Common myeloid progenitor, CD34-positive (primary cell): ENCODE data around the gene DCXR.

ENCODE experiments used
- CTCF ChIA-PET: fragments of 350-600 bp; sonication (Branson Sonifier 250); formaldehyde crosslinking; loops from one replicate; lab custom pipeline; 2021; ENCODE audit warnings: antibody characterized with exemption; lab: Charles Lee
- POLR2A ChIA-PET: fragments of 350-600 bp; sonication (Branson Sonifier 250); formaldehyde crosslinking; loops from one replicate; lab custom pipeline; 2021; ENCODE audit warnings: antibody characterized with exemption; lab: Charles Lee
- DNase-seq, 3 donors: peaks; one replicate each; pipeline versions ENCODE4 v3.0.0 to v3.0.0-alpha.2; 2013
- H3K27ac ChIP-seq, 2 experiments: 1 replicate in 1 of 2; 2 replicates in 1 of 2; pipeline ENCODE4 v1.7.0; 2013; ENCODE audit warnings: inconsistent platforms in 2 of 2, low read length in 2 of 2, mild to moderate bottlenecking in 2 of 2, low read depth in 1 of 2, moderate library complexity in 1 of 2; ENCODE audit not compliant: severe bottlenecking in 2 of 2, insufficient read depth in 1 of 2, poor library complexity in 1 of 2
- H3K27me3 ChIP-seq, 5 experiments: replicated peaks in 2 of 5; 1 replicate in 3 of 5; 2 replicates in 2 of 5; pipeline versions ENCODE4 v1.6.1 to v1.7.0; 2013; ENCODE audit warnings: low read length in 4 of 5, mild to moderate bottlenecking in 2 of 5, moderate library complexity in 2 of 5, inconsistent platforms in 1 of 5; ENCODE audit not compliant: insufficient read depth in 5 of 5, control insufficient read depth in 4 of 5
- H3K36me3 ChIP-seq, 4 experiments: 1 replicate in 2 of 4; 2 replicates in 2 of 4; pipeline versions ENCODE4 v1.6.1 to v1.7.0; 2013; ENCODE audit warnings: low read length in 3 of 4, control low read depth in 1 of 4, mild to moderate bottlenecking in 1 of 4; ENCODE audit not compliant: control insufficient read depth in 4 of 4, insufficient read depth in 4 of 4
- H3K4me1 ChIP-seq, 4 experiments: 1 replicate in 3 of 4; 2 replicates in 1 of 4; pipeline versions ENCODE4 v1.6.1 to v1.7.1; 2013; ENCODE audit warnings: low read length in 3 of 4, mild to moderate bottlenecking in 3 of 4, control low read depth in 1 of 4, inconsistent platforms in 1 of 4, moderate library complexity in 1 of 4; ENCODE audit not compliant: control insufficient read depth in 4 of 4, insufficient read depth in 4 of 4; ENCODE audit errors: control extremely low read depth in 1 of 4
- H3K4me3 ChIP-seq, 7 experiments: 1 replicate in 4 of 7; 2 replicates in 3 of 7; pipeline versions ENCODE4 v1.5.1 to v1.7.0; 2013; ENCODE audit warnings: mild to moderate bottlenecking in 7 of 7, low read length in 6 of 7, moderate library complexity in 6 of 7, inconsistent platforms in 2 of 7, low read depth in 2 of 7, control low read depth in 1 of 7; ENCODE audit not compliant: insufficient read depth in 4 of 7, control insufficient read depth in 1 of 7; ENCODE audit errors: extremely low read depth in 1 of 7
- H3K9me3 ChIP-seq, 5 experiments: 1 replicate in 4 of 5; 2 replicates in 1 of 5; pipeline versions ENCODE4 v1.6.1 to v1.7.1; 2013; ENCODE audit warnings: low read length in 4 of 5, mild to moderate bottlenecking in 2 of 5, inconsistent platforms in 1 of 5, low read depth in 1 of 5, moderate library complexity in 1 of 5; ENCODE audit not compliant: control insufficient read depth in 4 of 5, insufficient read depth in 2 of 5; ENCODE audit errors: control extremely low read depth in 1 of 5
- WGBS: methylation state at CpG from one replicate; pipeline ENCODE4 v1.1.5; 2013; ENCODE audit not compliant: insufficient coverage; 5-methylcytosine and 5-hydroxymethylcytosine counted together

The DCXR gene

GRCh38 chr17:82079001-82079677 is 41.6 kb upstream of the DCXR start:
- 96% methylated on average over 40 of the region's 47 CpGs for WGBS
- POLR2A ChIA-PET, result no interaction called here
- CTCF ChIA-PET, result no interaction called here
- no peaks in the 10 kb centered on the region for H3K9me3 ChIP-seq
- no peaks in the 10 kb centered on the region for H3K4me1 ChIP-seq
- H3K36me3 ChIP-seq, result peaks cover 3 to 66% (median 44%) of the 10 kb centered on the region in 4 experiments
- no peaks in the 10 kb centered on the region for H3K27me3 ChIP-seq
- H3K27ac ChIP-seq, result no peak overlapping the region
- DNase-seq, result no peak
- no peak overlapping the region for H3K4me3 ChIP-seq

- H3K27me3 ChIP-seq, result no peaks in the 10 kb centered on the region
- no peaks in the 10 kb centered on the region for H3K4me1 ChIP-seq
- ChIA-PET POLR2A (no interaction called here), CTCF (no interaction called here)
- H3K9me3 ChIP-seq, result no peaks in the 10 kb centered on the region
- H3K27ac ChIP-seq, result no peak overlapping the region
- 99% methylated on average over 15 of the region's 18 CpGs for WGBS
- H3K4me3 ChIP-seq, result no peak overlapping the region
- no peak for DNase-seq
- peaks cover 2 to 58% (median 37%) of the 10 kb centered on the region in 4 experiments for H3K36me3 ChIP-seq
These were observed 40.9 kb upstream of the DCXR start for GRCh38 chr17:82078433-82078832.

GRCh38 chr17:82077617-82078358 is 40.3 kb upstream of the DCXR start:
- POLR2A ChIA-PET, result no interaction called here
- no peaks in the 10 kb centered on the region for H3K27me3 ChIP-seq
- H3K4me1 ChIP-seq, result no peaks in the 10 kb centered on the region
- CTCF ChIA-PET, result no interaction called here
- WGBS, result 92% methylated on average over 23 of the region's 28 CpGs
- H3K9me3 ChIP-seq, result no peaks in the 10 kb centered on the region
- DNase-seq, result no peak
- peaks cover 0 to 52% (median 32%) of the 10 kb centered on the region in 4 experiments for H3K36me3 ChIP-seq
- no peak overlapping the region for H3K4me3 ChIP-seq
- H3K27ac ChIP-seq, result no peak overlapping the region

- 97% methylated on average over 20 of the region's 21 CpGs for WGBS
- ChIA-PET CTCF (interaction anchor here (1.3 kb wide), 1 partner anchor 36 kb away, joined by 4 read pairs; no protein-coding TSS in a partner anchor), POLR2A (interaction anchor here (0.5 kb wide), 1 partner anchor 180 kb away, joined by 4 read pairs; no protein-coding TSS in a partner anchor)
- Histone ChIP-seq H3K4me1 (no peaks in the 10 kb centered on the region), H3K9me3 (no peaks in the 10 kb centered on the region), H3K27me3 (no peaks in the 10 kb centered on the region), H3K27ac (no peak overlapping the region), H3K36me3 (peaks cover 0 to 44% (median 24%) of the 10 kb centered on the region in 4 experiments), H3K4me3 (no peak overlapping the region)
- no peak for DNase-seq
These were observed 39.5 kb upstream of the DCXR start for GRCh38 chr17:82076785-82077591.

- Histone ChIP-seq H3K4me3 (no peak overlapping the region), H3K27me3 (no peaks in the 10 kb centered on the region), H3K36me3 (peaks cover 0 to 37% (median 18%) of the 10 kb centered on the region in 4 experiments), H3K4me1 (no peaks in the 10 kb centered on the region), H3K27ac (no peak overlapping the region), H3K9me3 (no peaks in the 10 kb centered on the region)
- DNase-seq, result no peak
- WGBS, result 89% methylated on average over 25 of the region's 25 CpGs
- ChIA-PET POLR2A (interaction anchor here (0.5 kb wide), 1 partner anchor 180 kb away, joined by 4 read pairs; no protein-coding TSS in a partner anchor), CTCF (interaction anchor here (1.3 kb wide), 1 partner anchor 37 kb away, joined by 4 read pairs; no protein-coding TSS in a partner anchor)
These were observed 38.7 kb upstream of the DCXR start for GRCh38 chr17:82076018-82076784.

- POLR2A ChIA-PET, result no interaction called here
- CTCF ChIA-PET, result no interaction called here
These were observed 35.9 kb upstream of the DCXR start for GRCh38 chr17:82073446-82073845.

More at GRCh38 chr17:82073446-82073845, 35.9 kb upstream of the DCXR start:
- DNase-seq, result no peak
- Histone ChIP-seq H3K27ac (no peak overlapping the region), H3K36me3 (peaks cover 0 to 11% (median under 1%) of the 10 kb centered on the region in 4 experiments), H3K4me3 (no peak overlapping the region), H3K27me3 (no peaks in the 10 kb centered on the region), H3K4me1 (no peaks in the 10 kb centered on the region), H3K9me3 (no peaks in the 10 kb centered on the region)
- 93% methylated on average over 6 of the region's 9 CpGs for WGBS
